Smooth muscle cell (in vitro differentiated cells): ENCODE data around the gene PRR23B. TPM values are rescaled to one million over a fixed set of nuclear protein-coding genes. Genes with fewer than 3 reads are reported as not detected.

Experiments
- DNase-seq: peaks from one replicate; lab custom pipeline; 2025; ENCODE audit not compliant: unreplicated experiment; lab: John Stamatoyannopoulos, UW
- H2AFZ ChIP-seq: fragments of 200-600 bp; sonication (generic); 2 replicates; pipeline ENCODE4 v1.6.0; 2016; ENCODE audit warnings: antibody characterized with exemption, low read depth, mild to moderate bottlenecking
- H3F3A ChIP-seq: fragments of 200-600 bp; sonication (generic); 2 replicates; pipeline ENCODE4 v1.6.0; 2017; ENCODE audit warnings: antibody characterized with exemption, low read depth
- H3K27ac ChIP-seq: fragments of 200-600 bp; sonication (generic); 2 replicates; pipeline ENCODE4 v1.5.1; 2016; ENCODE audit warnings: low read depth, mild to moderate bottlenecking
- H3K27me3 ChIP-seq: fragments of 200-600 bp; sonication (generic); 2 replicates; pipeline ENCODE4 v1.6.1; 2016; ENCODE audit warnings: low read depth, mild to moderate bottlenecking
- H3K36me3 ChIP-seq: fragments of 200-600 bp; sonication (generic); 2 replicates; pipeline ENCODE4 v1.5.1; 2016; ENCODE audit warnings: low read depth
- H3K4me1 ChIP-seq: fragments of 200-600 bp; sonication (generic); 2 replicates; pipeline ENCODE4 v1.5.1; 2016; ENCODE audit warnings: low read depth
- H3K4me2 ChIP-seq: fragments of 200-600 bp; sonication (generic); 2 replicates; pipeline ENCODE4 v1.6.0; 2016; ENCODE audit warnings: mild to moderate bottlenecking
- H3K4me3 ChIP-seq: fragments of 200-600 bp; sonication (generic); 2 replicates; pipeline ENCODE4 v1.5.1; 2016; ENCODE audit warnings: mild to moderate bottlenecking
- H3K79me2 ChIP-seq: fragments of 200-600 bp; sonication (generic); 2 replicates; pipeline ENCODE4 v1.6.0; 2016; ENCODE audit warnings: low read depth, mild to moderate bottlenecking
- H3K9ac ChIP-seq: fragments of 200-600 bp; sonication (generic); 2 replicates; pipeline ENCODE4 v1.6.0; 2016; ENCODE audit warnings: low read depth
- H3K9me3 ChIP-seq: fragments of 200-600 bp; sonication (generic); replicated peaks from 2 replicates; pipeline ENCODE4 v1.5.1; 2016; ENCODE audit warnings: low read depth
- H4K20me1 ChIP-seq: fragments of 200-600 bp; sonication (generic); 2 replicates; pipeline ENCODE4 v1.6.0; 2016; ENCODE audit warnings: low read depth
- WGBS: methylation state at CpG from one replicate; pipeline ENCODE4 v1.1.7; 2016; ENCODE audit warnings: low lambda C conversion rate; 5-methylcytosine and 5-hydroxymethylcytosine counted together
- polyA plus RNA-seq: library from polyadenylated mRNA; unstranded; fragments of >200 nt; fragmentation: Nextera tagmentation; extraction: Ambion mirVana; gene quantifications from 2 replicates; pipeline ENCODE4 v1.2.1, GENCODE V29; 2016
- total RNA-seq: library from RNA; depleted of rRNA; stranded (reverse); fragments of >200 nt; gene quantifications from 2 replicates; pipeline ENCODE4 v1.2.3, GENCODE V29; 2014
- TF ChIP-seq, protein P1 (sequence below): fragments of 200-600 bp; sonication (generic); IDR thresholded peaks from 2 replicates; pipeline ENCODE4 v1.5.1; 2017; ENCODE audit warnings: borderline replicate concordance, mild to moderate bottlenecking, antibody characterized with exemption; ENCODE audit not compliant: insufficient read depth, poor library complexity, severe bottlenecking

PRR23B gene
- total and polyA plus RNA-seq, 2 experiments from 2014 or later, result not detected

DNA sequence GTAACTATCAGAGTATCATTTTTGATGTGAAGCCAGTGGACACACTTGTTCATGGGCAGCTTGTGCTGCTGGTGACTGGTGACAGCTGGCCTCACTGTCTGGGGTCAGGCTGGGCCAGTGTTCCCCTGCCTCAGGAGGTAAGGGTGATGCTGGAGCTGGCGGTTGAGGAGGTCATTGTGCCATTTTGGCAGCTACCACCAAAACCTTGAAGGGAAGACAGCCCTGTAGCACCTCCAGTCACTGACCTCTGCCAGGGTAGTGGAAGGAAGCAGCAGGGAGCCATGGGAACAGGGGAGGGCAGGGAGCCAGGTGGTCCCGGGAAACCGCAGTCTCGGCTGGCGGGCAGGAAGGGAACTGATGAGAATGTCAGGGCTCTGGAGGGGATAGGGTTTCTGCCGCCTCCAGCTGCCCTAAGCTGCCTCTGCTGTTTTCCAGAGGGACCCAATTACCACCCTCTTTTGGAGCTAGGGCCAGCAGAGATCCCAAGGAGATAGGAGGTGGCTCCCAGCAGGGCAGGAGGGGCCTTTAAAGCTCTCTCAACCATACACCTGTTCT is 48.9 kb downstream of the PRR23B start:
- no peaks in the 10 kb centered on the region for H3K36me3 ChIP-seq
- 95% methylated on average over 6 of the region's 6 CpGs for WGBS
- peaks cover 4% of the 10 kb centered on the region for H3K4me1 ChIP-seq
- no peak overlapping the region for H3K4me2 ChIP-seq
- no peaks in the 10 kb centered on the region for H4K20me1 ChIP-seq
- H3K79me2 ChIP-seq, result no peaks in the 10 kb centered on the region
- no peak overlapping the region for H2AFZ ChIP-seq
- H3F3A ChIP-seq, result no peaks in the 10 kb centered on the region
- TF ChIP-seq, protein P1, sequence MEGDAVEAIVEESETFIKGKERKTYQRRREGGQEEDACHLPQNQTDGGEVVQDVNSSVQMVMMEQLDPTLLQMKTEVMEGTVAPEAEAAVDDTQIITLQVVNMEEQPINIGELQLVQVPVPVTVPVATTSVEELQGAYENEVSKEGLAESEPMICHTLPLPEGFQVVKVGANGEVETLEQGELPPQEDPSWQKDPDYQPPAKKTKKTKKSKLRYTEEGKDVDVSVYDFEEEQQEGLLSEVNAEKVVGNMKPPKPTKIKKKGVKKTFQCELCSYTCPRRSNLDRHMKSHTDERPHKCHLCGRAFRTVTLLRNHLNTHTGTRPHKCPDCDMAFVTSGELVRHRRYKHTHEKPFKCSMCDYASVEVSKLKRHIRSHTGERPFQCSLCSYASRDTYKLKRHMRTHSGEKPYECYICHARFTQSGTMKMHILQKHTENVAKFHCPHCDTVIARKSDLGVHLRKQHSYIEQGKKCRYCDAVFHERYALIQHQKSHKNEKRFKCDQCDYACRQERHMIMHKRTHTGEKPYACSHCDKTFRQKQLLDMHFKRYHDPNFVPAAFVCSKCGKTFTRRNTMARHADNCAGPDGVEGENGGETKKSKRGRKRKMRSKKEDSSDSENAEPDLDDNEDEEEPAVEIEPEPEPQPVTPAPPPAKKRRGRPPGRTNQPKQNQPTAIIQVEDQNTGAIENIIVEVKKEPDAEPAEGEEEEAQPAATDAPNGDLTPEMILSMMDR, result no peak
- no peaks in the 10 kb centered on the region for H3K9me3 ChIP-seq
- DNase-seq, result no peak
- no peak overlapping the region for H3K4me3 ChIP-seq
- H3K27ac ChIP-seq, result no peak overlapping the region
- H3K27me3 ChIP-seq, result peaks cover 15% of the 10 kb centered on the region
- H3K9ac ChIP-seq, result no peak overlapping the region

Other genes starting within 250 kb of the PRR23B start
- gene PIK3CB, start 186.0 kb downstream of the PRR23B start, total RNA-seq, result 3.6 and 4.5 TPM in 2 replicates
- gene PIK3CB, start 186.0 kb downstream of the PRR23B start, polyA plus RNA-seq, result 2.5 and 2.6 TPM in 2 replicates
- not detected in 2 replicates for gene FOXL2, start 73.8 kb downstream of the PRR23B start, total RNA-seq
- 0.59 TPM in 1 of 2 replicates, not detected in the other for gene FOXL2, start 73.8 kb downstream of the PRR23B start, polyA plus RNA-seq
- gene FOXL2NB, start 73.7 kb downstream of the PRR23B start, total RNA-seq, result not detected in 2 replicates
- gene FOXL2NB, start 73.7 kb downstream of the PRR23B start, polyA plus RNA-seq, result 0.47 TPM in 1 of 2 replicates, not detected in the other
- not detected in 2 replicates for gene PRR23A, start 14.7 kb downstream of the PRR23B start, total RNA-seq
- gene PRR23A, start 14.7 kb downstream of the PRR23B start, polyA plus RNA-seq, result not detected in 2 replicates
- not detected in 2 replicates for gene PRR23C, start 24.0 kb upstream of the PRR23B start, total RNA-seq
- gene PRR23C, start 24.0 kb upstream of the PRR23B start, polyA plus RNA-seq, result not detected in 2 replicates